GM23338 (cell line): ENCODE data around the gene XXYLT1. TPM values are rescaled to one million over a fixed set of nuclear protein-coding genes. Genes with fewer than 3 reads are reported as not detected.

ENCODE experiments used
- ATAC-seq: fragments of 200-7000 bp; cut with Tn5 transposase; 3 replicates; pipeline ENCODE4 v1.9.1; 2020
- DNase-seq: peaks from one replicate; pipeline ENCODE4 v3.0.0-alpha.2; 2015; ENCODE audit warnings: low spot score
- H2AFZ ChIP-seq: fragments of 200-600 bp; sonication (generic); 2 replicates; pipeline ENCODE4 v1.8.0; 2016; ENCODE audit warnings: antibody characterized with exemption, mild to moderate bottlenecking, moderate library complexity
- H3F3A ChIP-seq: fragments of 200-600 bp; sonication (generic); replicated peaks from 2 replicates; pipeline ENCODE4 v1.8.0; 2017; ENCODE audit warnings: antibody characterized with exemption, mixed run types, low read depth
- H3K27ac ChIP-seq: fragments of 200-600 bp; sonication (generic); 2 replicates; pipeline ENCODE4 v1.6.1; 2016; ENCODE audit warnings: low read depth
- H3K27me3 ChIP-seq: fragments of 200-600 bp; sonication (generic); 2 replicates; pipeline ENCODE4 v1.8.0; 2016; ENCODE audit warnings: mild to moderate bottlenecking, mixed run types, moderate library complexity; ENCODE audit not compliant: insufficient read depth
- H3K36me3 ChIP-seq: fragments of 200-600 bp; sonication (generic); 2 replicates; pipeline ENCODE4 v1.8.0; 2016; ENCODE audit warnings: mild to moderate bottlenecking; ENCODE audit not compliant: insufficient read depth
- H3K4me1 ChIP-seq: fragments of 200-600 bp; sonication (generic); 2 replicates; pipeline ENCODE4 v1.8.0; 2016; ENCODE audit warnings: mild to moderate bottlenecking, moderate library complexity; ENCODE audit not compliant: insufficient read depth
- H3K4me2 ChIP-seq: fragments of 200-600 bp; sonication (generic); 2 replicates; pipeline ENCODE4 v1.7.1; 2017; ENCODE audit warnings: mixed run types
- H3K4me3 ChIP-seq: fragments of 200-600 bp; sonication (generic); 2 replicates; pipeline ENCODE4 v1.6.1; 2016; ENCODE audit warnings: mixed run types
- H3K79me2 ChIP-seq: fragments of 200-600 bp; sonication (generic); replicated peaks from 2 replicates; pipeline ENCODE4 v1.8.0; 2017; ENCODE audit warnings: mild to moderate bottlenecking; ENCODE audit not compliant: insufficient read depth
- H3K9me2 ChIP-seq: fragments of 200-600 bp; sonication (generic); 2 replicates; pipeline ENCODE4 v1.8.0; 2017; ENCODE audit not compliant: insufficient read depth
- H4K20me1 ChIP-seq: fragments of 200-600 bp; sonication (generic); replicated peaks from 2 replicates; pipeline ENCODE4 v1.8.0; 2017; ENCODE audit warnings: mild to moderate bottlenecking; ENCODE audit not compliant: insufficient read depth
- H3K27ac Mint-ChIP-seq: 2 replicates; pipeline ENCODE4 v1.8.0; 2020; ENCODE audit warnings: inconsistent platforms, mild to moderate bottlenecking, moderate library complexity, mixed read lengths
- H3K27me3 Mint-ChIP-seq: 3 replicates; pipeline ENCODE4 v1.8.0; 2022; ENCODE audit warnings: low read depth, mild to moderate bottlenecking, moderate library complexity, mixed read lengths, inconsistent platforms; ENCODE audit not compliant: insufficient read depth, poor library complexity
- H3K36me3 Mint-ChIP-seq: 3 replicates; pipeline ENCODE4 v1.8.0; 2021; ENCODE audit warnings: low read depth, mild to moderate bottlenecking, inconsistent platforms, moderate library complexity, mixed read lengths
- H3K4me1 Mint-ChIP-seq: 3 replicates; pipeline ENCODE4 v1.8.0; 2020; ENCODE audit warnings: mild to moderate bottlenecking, inconsistent platforms, mixed read lengths
- H3K4me3 Mint-ChIP-seq: 3 replicates; pipeline ENCODE4 v1.8.0; 2021; ENCODE audit warnings: moderate library complexity, mild to moderate bottlenecking, inconsistent platforms, mixed read lengths
- H3K9me3 Mint-ChIP-seq: 3 replicates; pipeline ENCODE4 v1.8.0; 2020; ENCODE audit warnings: moderate library complexity, mild to moderate bottlenecking, inconsistent platforms, mixed read lengths
- CTCF ChIP-seq, 2 experiments: fragments of 200-600 bp in 1 of 2; sonication (generic) in 1 of 2; conservative IDR thresholded peaks; 2 replicates each; pipeline versions ENCODE4 v1.5.1 to v1.6.1; 2016 to 2017; ENCODE audit warnings: antibody characterized with exemption in 2 of 2, low read depth in 2 of 2, mild to moderate bottlenecking in 2 of 2, moderate library complexity in 1 of 2
- ETS1 ChIP-seq: IDR thresholded peaks from 2 replicates; pipeline ENCODE4 v1.6.1; 2016; ENCODE audit warnings: antibody characterized with exemption
- EZH2phosphoT487 ChIP-seq: fragments of 200-600 bp; sonication (generic); IDR thresholded peaks from one replicate; pipeline ENCODE4 v1.8.1; 2018; ENCODE audit warnings: antibody characterized with exemption; ENCODE audit not compliant: unreplicated experiment
- JUNB ChIP-seq: IDR thresholded peaks from one replicate; pipeline ENCODE4 v1.6.1; 2016; ENCODE audit warnings: antibody characterized with exemption; ENCODE audit not compliant: unreplicated experiment
- POLR2AphosphoS5 ChIP-seq: IDR thresholded peaks from 2 replicates; pipeline ENCODE4 v1.6.1; 2016; ENCODE audit warnings: antibody characterized with exemption, low read depth
- REST ChIP-seq: IDR thresholded peaks from one replicate; pipeline ENCODE4 v1.6.1; 2018; ENCODE audit warnings: antibody characterized with exemption; ENCODE audit not compliant: unreplicated experiment
- STAT1 ChIP-seq: IDR thresholded peaks from one replicate; pipeline ENCODE4 v1.6.1; 2016; ENCODE audit warnings: antibody characterized with exemption; ENCODE audit not compliant: unreplicated experiment
- ZNF114 ChIP-seq: fragments of 250-450 bp; sonication (Bioruptor Pico); IDR thresholded peaks from 2 replicates; pipeline ENCODE4 v1.5.0; 2020; ENCODE audit warnings: mild to moderate bottlenecking, moderate library complexity
- ZNF331 ChIP-seq: fragments of 250-450 bp; sonication (Bioruptor Pico); IDR thresholded peaks from 2 replicates; pipeline ENCODE4 v1.5.0; 2020; ENCODE audit warnings: low read depth, mild to moderate bottlenecking, moderate library complexity
- ZNF462 ChIP-seq: fragments of 250-450 bp; sonication (Bioruptor Pico); IDR thresholded peaks from 2 replicates; pipeline ENCODE4 v1.5.0; 2020; ENCODE audit warnings: mild to moderate bottlenecking, moderate library complexity
- polyA plus RNA-seq: library from polyadenylated mRNA; unstranded; fragments of >200 nt; fragmentation: Nextera tagmentation; extraction: Ambion mirVana; gene quantifications from 2 replicates; pipeline ENCODE4 v1.2.1, GENCODE V29; 2016
- total RNA-seq: library from RNA; depleted of rRNA; stranded (reverse); fragments of >200 nt; shearing (Covaris generic); gene quantifications from 2 replicates; pipeline ENCODE4 v1.2.3, GENCODE V29; 2014

The XXYLT1 gene
- total and polyA plus RNA-seq, 2 experiments from 2014 or later = 13.5 to 34.8 TPM

GRCh38 chr3:195159814-195160165, 111.2 kb downstream of the XXYLT1 start (continued):
- TF ChIP-seq ZNF462 (CRISPR knock-in tag) (no peak), JUNB (no peak)

GRCh38 chr3:195159117-195159813, 111.7 kb downstream of the XXYLT1 start:
- Histone ChIP-seq H3K4me3 (no peak overlapping the region), H3K27me3 (no peaks in the 10 kb centered on the region), H3K4me2 (no peak overlapping the region), H2AFZ (no peak overlapping the region), H3K27ac (no peak overlapping the region), H3K4me1 (peaks cover 21% of the 10 kb centered on the region), H3F3A (no peaks in the 10 kb centered on the region), H3K9me2 (no peaks in the 10 kb centered on the region), H3K36me3 (no peaks in the 10 kb centered on the region), H3K79me2 (peaks cover 20% of the 10 kb centered on the region), H4K20me1 (no peaks in the 10 kb centered on the region)
- Mint-ChIP-seq H3K4me3 (no peak overlapping the region), H3K36me3 (peaks cover 4% of the 10 kb centered on the region; the same call in 1 of the 3 replicates), H3K27ac (peak overlapping the region; percentile 2; the same call in 1 of the 2 replicates), H3K4me1 (peaks cover 42% of the 10 kb centered on the region), H3K9me3 (no peaks in the 10 kb centered on the region), H3K27me3 (peaks cover 4% of the 10 kb centered on the region)
- DNase-seq (no peak), ATAC-seq (no peak)
- no peak for TF ChIP-seq ETS1
- no peak for TF ChIP-seq ZNF114 (CRISPR knock-in tag)
- no peak for TF ChIP-seq REST
- TF ChIP-seq CTCF (conservative IDR thresholded peaks at IDR 0.05; ENCODE audit: low read depth in 2 of 2) = no peak
- no peak for TF ChIP-seq POLR2AphosphoS5
- no peak for TF ChIP-seq ZNF331 (CRISPR knock-in tag)
- no peak for TF ChIP-seq STAT1
- no peak for TF ChIP-seq EZH2phosphoT487
